GM12865 (cell line): ENCODE results near the gene SLC1A7.

Experiments used
- DNase-seq: peaks from one replicate; pipeline ENCODE4 v3.0.0; 2010; ENCODE audit warnings: low read depth
- H3K4me3 ChIP-seq: 2 replicates; pipeline ENCODE4 v1.5.1; 2011; ENCODE audit warnings: mild to moderate bottlenecking, low read depth, low read length, control low read depth
- TF ChIP-seq, protein P1 (sequence below): IDR thresholded peaks from 2 replicates; pipeline ENCODE4 v1.5.1; 2011; ENCODE audit warnings: low read length, control low read depth, low read depth, inconsistent platforms; ENCODE audit not compliant: insufficient read depth; ENCODE audit errors: missing control alignments

SLC1A7 gene

DNA sequence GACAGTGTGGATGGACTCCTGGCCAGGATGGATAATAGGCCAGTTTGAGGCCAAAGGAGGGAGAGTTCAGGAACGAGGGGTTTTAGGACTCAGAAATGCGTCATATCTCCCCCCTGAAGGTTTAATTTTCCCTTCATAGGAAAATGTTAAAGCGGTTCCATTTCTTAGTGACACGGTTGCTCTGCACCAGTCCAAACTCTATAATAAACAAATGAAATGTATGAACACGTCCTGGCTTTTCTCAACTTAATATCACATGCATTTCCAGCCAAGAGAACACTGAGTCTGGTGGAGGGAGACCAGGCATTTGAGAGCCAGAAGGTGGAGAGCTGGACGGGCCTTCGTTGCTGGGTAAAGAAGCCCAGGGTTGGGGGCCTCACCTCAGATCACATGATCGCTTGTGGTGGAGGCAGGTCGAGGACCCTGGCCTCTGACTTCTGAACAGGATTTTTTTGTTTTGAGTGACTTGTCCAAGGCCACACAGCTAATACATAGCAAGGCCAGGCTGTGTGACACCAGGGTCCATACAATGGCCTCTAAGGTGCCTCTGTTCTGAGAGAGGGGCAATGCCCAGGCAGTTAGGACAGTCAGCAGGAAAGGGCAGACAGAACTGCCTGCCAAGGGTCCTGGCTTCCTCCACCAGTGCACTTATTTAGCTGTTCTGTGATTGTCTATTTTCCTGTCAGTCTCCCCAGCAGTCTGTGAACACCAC lies 11.4 kb downstream of the SLC1A7 start:
- TF ChIP-seq, protein P1, sequence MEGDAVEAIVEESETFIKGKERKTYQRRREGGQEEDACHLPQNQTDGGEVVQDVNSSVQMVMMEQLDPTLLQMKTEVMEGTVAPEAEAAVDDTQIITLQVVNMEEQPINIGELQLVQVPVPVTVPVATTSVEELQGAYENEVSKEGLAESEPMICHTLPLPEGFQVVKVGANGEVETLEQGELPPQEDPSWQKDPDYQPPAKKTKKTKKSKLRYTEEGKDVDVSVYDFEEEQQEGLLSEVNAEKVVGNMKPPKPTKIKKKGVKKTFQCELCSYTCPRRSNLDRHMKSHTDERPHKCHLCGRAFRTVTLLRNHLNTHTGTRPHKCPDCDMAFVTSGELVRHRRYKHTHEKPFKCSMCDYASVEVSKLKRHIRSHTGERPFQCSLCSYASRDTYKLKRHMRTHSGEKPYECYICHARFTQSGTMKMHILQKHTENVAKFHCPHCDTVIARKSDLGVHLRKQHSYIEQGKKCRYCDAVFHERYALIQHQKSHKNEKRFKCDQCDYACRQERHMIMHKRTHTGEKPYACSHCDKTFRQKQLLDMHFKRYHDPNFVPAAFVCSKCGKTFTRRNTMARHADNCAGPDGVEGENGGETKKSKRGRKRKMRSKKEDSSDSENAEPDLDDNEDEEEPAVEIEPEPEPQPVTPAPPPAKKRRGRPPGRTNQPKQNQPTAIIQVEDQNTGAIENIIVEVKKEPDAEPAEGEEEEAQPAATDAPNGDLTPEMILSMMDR = no peak
- no peak for DNase-seq
- no peak overlapping the region for H3K4me3 ChIP-seq

DNA sequence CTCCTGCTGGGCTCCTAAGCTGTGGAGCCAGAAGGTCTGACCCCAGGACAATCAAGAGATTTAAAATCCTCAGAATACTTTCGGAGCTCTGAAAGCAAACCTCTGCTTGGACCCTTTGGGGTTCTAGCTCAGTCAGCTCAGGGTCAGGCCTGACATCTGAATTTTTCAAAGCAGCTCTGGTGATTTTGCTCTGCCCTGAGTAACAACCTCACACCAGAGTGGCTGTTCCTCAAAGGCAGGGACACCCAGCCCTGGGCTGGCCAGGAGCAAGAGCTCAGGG lies 11.9 kb downstream of the SLC1A7 start:
- TF ChIP-seq, protein P1 = no peak
- no peak for DNase-seq
- no peak overlapping the region for H3K4me3 ChIP-seq

DNA sequence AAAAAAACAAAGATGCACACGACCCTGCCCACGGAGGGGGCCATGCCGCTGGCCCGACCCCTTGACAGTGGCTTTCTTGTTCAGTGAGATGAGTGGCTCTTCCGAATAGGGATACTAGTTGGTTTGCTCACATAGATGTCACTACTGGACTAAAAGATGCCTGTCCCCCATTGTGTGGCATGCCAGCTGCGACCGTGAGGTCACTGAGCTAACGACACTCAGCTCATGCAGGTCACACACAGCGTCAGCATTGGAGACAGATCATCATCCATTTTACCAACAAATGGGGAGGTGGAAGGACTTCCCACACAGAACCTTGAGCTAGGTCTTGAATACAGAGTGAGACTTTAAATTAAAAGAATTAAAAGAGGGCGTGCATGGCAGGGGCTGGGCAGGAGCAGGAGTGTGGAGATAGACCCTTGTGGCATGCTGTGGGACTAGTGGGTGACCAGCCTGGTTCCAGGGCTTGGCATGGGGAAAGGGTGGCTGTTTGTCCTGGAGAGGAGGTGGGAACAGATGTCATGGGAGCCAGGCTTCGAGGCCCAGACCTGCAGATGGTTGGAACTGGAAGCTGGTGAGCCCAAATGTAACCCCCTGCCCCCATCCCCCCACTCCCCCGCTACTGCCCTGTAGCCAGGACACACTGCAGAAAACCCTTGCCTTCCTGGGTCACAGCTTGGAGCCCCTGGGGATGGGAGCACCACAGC lies 12.4 kb downstream of the SLC1A7 start:
- no peak for DNase-seq
- TF ChIP-seq, protein P1 = no peak
- no peak overlapping the region for H3K4me3 ChIP-seq

DNA sequence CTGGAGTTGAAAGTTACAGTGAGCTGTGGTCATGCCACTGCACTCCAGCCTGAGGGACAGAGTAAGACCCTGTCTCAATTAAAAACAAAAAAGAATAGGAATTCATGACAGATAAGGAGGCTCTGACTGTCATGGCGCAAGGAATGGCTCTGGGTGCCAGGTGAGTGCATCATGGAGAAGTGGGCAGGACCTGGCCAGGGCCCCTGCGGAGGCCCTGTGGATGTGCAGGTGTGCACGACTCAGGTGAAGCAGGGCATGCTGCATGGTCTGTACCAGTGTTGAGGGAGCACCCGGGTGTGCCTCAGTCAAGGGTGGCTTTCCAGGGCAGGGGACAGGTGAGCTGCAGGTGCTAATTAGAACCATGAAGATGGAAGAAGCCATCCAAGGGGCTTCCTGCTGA lies 14.0 kb downstream of the SLC1A7 start:
- TF ChIP-seq, protein P1 = no peak

DNA sequence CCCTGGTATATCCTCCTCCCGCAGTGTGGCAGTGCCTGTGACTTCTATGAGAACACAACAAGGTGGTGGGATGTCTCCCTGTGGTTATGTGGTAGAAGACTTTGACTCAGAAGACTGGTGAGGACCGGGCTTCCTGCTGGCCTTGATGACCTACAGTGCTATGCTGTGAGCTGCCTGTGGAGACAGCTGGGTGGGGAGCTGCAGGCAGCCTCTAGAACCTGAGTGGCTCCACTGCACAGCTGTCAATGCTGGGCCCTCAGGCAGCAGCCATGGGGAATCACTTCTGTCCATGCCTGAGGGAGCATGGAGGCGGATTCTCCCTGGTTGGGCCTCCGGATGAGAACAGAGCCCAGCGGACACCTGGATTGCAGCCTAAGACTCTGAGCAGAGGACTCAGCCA lies 14.9 kb downstream of the SLC1A7 start:
- no peak overlapping the region for H3K4me3 ChIP-seq
- DNase-seq = peak; percentile 9
- TF ChIP-seq, protein P1 = no peak

More for the DNA sequence above, 14.0 kb downstream of the SLC1A7 start:
- H3K4me3 ChIP-seq = no peak overlapping the region
- DNase-seq = no peak

DNA sequence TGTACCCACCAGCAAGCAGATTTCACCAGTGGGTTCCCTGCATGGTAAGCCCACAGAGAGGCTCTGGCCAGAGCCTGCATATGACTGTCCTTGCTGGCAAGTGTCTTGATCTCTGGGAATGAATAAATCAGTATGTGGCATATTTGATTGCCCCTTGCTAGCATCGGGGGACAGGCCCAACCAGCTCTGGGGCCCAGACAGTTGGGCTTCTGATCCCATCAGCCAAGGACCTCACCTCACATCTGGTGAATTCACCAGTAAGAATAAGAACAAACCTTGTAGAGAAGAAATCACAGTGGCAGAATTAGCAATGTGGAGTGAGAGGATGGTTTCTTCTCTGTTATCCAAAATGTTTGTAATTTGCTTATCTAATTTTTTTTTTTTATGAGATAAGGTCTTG lies 15.9 kb downstream of the SLC1A7 start:
- TF ChIP-seq, protein P1 = no peak
- no peak for DNase-seq
- no peak overlapping the region for H3K4me3 ChIP-seq
